Measurements from ENCODE around the gene BSPRY. TPM values are rescaled to one million over a fixed set of nuclear protein-coding genes. Genes with fewer than 3 reads are reported as not detected.

Gene BSPRY
- total RNA-seq, 5 donors from 2014 or later (not counting 1 experiment from before 2014, with no cell fraction given): 0.15 to 0.85 (median 0.26) TPM

DNA sequence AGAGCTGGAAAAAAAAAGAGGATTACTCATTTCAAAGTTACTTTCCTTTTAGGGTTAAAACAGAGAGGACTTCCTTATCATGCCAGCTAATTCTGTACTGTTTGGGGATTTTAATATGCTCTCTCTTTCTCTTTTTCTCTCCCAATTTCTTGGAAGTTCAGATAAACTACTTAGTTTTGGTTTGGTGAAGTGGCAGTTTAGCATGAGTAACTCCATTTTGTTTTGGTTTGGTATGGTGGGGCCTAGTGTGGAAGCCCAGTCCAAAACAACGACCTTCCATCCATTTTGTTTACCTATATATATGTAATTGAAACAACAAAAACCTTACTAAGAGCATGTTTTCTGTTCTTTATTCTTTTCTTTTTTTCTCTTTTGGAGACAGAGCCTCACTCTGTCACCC is 3.7 kb upstream of the BSPRY start:
- no peak overlapping the region for H3K27ac ChIP-seq (ENCODE audit: low read length)
- Mint-ChIP-seq H3K9me3 (no peaks in the 10 kb centered on the region), H3K36me3 (no peaks in the 10 kb centered on the region), H3K27ac (no peak overlapping the region), H3K4me3 (no peak overlapping the region), H3K4me1 (peaks cover 24 to 35% (median 25%) of the 10 kb centered on the region in 3 donors), H3K27me3 (peaks cover 6 to 13% of the 10 kb centered on the region in 2 donors)
- no peaks in the 10 kb centered on the region for H3K36me3 ChIP-seq (ENCODE audit: control insufficient read depth in 2 of 2, extremely low read depth in 1 of 2, insufficient read depth in 1 of 2, low read length in 1 of 2)
- ChIA-PET POLR2A (no interaction called here), CTCF (no interaction called here)
- WGBS (ENCODE audit: insufficient coverage): no CpG with 5 or more reads among the region's 1 CpG
- peaks cover 0 to 24% of the 10 kb centered on the region in 2 experiments for H3K4me1 ChIP-seq (ENCODE audit: control insufficient read depth in 1 of 2, extremely low read depth in 1 of 2, insufficient read depth in 2 of 2, low read length in 2 of 2)
- H3K9me3 ChIP-seq: no peaks in the 10 kb centered on the region
- H3K4me3 ChIP-seq (ENCODE audit: control insufficient read depth in 1 of 2, extremely low read depth in 1 of 2, low read length in 1 of 2): no peak overlapping the region
- DNase-seq (no peak), ATAC-seq (replicated peaks in 1 of 4) (no peak)
- H3K27me3 ChIP-seq (replicated peaks in 1 of 2; ENCODE audit: control insufficient read depth in 2 of 2, extremely low read depth in 1 of 2, insufficient read depth in 2 of 2, low read length in 1 of 2): peaks cover 2 to 15% of the 10 kb centered on the region in 2 experiments

DNA sequence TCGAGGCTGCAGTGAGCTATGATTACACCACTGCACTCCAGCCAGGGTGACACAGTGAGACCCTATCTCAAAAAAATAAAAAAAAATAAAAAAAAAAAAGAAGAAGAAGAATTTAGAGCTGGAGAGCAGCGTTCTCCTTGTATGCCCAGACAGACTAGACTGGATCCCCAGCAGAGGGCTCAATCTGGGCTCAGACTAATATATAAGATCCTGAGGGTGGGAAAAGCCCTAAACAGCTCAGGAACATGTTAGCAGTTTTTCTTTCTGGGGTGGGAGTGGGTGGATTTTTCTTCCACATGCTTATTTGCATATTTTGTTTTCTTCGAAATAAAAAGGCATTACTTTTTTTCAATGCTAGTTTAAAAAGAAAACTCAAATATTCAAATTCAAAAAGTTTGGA is 904 bp upstream of the BSPRY start:
- Histone ChIP-seq H3K36me3 (ENCODE audit: control insufficient read depth in 2 of 2, extremely low read depth in 1 of 2, insufficient read depth in 1 of 2, low read length in 1 of 2) (no peaks in the 10 kb centered on the region), H3K4me3 (ENCODE audit: control insufficient read depth in 1 of 2, extremely low read depth in 1 of 2, low read length in 1 of 2) (no peak overlapping the region), H3K27ac (ENCODE audit: low read length) (no peak overlapping the region), H3K4me1 (ENCODE audit: control insufficient read depth in 1 of 2, extremely low read depth in 1 of 2, insufficient read depth in 2 of 2, low read length in 2 of 2) (peaks cover 0 to 21% of the 10 kb centered on the region in 2 experiments), H3K27me3 (replicated peaks in 1 of 2; ENCODE audit: control insufficient read depth in 2 of 2, extremely low read depth in 1 of 2, insufficient read depth in 2 of 2, low read length in 1 of 2) (peaks cover 2 to 23% of the 10 kb centered on the region in 2 experiments), H3K9me3 (no peaks in the 10 kb centered on the region)
- peaks cover 21 to 34% of the 10 kb centered on the region in 2 donors for H3K27me3 Mint-ChIP-seq
- no peak overlapping the region for H3K27ac Mint-ChIP-seq
- no peaks in the 10 kb centered on the region for H3K9me3 Mint-ChIP-seq
- CTCF ChIA-PET: interaction anchor here in 1 of 2 donors (0.7 to 1.1 kb wide), 2 partner anchors 8 to 125 kb away, joined by 3 to 4 read pairs; partner anchors contain the start of gene WDR31
- DNase-seq: no peak
- peaks cover 18 to 22% (median 20%) of the 10 kb centered on the region in 3 donors for H3K4me1 Mint-ChIP-seq
- no peaks in the 10 kb centered on the region for H3K36me3 Mint-ChIP-seq
- no peak for ATAC-seq (replicated peaks in 1 of 4)
- WGBS (ENCODE audit: insufficient coverage): 100% methylated on average over 1 of the region's 3 CpGs
- peak overlapping the region in 1 of 3 donors; percentile 48 for H3K4me3 Mint-ChIP-seq
- POLR2A ChIA-PET: interaction anchor here (0.6 to 0.9 kb wide), 3 partner anchors 8 to 11 kb away, joined by 3 to 4 read pairs (median 4); partner anchors contain the start of gene WDR31 (in 1 of the 2)

DNA sequence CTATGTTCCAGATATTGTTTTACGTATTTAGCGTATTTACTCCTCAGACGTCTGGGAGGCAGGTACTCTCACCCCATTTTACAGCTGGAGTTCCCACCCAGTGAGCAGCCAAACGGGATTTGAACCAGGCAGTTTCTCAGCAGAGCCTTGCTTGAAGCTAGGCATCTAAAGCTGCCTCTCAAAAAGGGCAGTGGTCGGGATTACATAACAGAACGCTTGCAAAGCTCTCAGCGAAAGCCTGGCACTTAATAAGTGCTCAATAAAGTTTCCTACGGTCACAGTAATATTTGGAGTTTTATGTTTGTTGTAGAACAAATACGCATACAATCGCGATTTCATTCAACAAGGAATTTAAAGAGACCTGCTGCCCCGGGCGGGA is 286 bp upstream of the BSPRY start:
- Histone ChIP-seq H3K27me3 (replicated peaks in 1 of 2; ENCODE audit: control insufficient read depth in 2 of 2, extremely low read depth in 1 of 2, insufficient read depth in 2 of 2, low read length in 1 of 2) (peaks cover 2 to 23% of the 10 kb centered on the region in 2 experiments), H3K9me3 (no peaks in the 10 kb centered on the region), H3K36me3 (ENCODE audit: control insufficient read depth in 2 of 2, extremely low read depth in 1 of 2, insufficient read depth in 1 of 2, low read length in 1 of 2) (no peaks in the 10 kb centered on the region), H3K4me3 (ENCODE audit: control insufficient read depth in 1 of 2, extremely low read depth in 1 of 2, low read length in 1 of 2) (peak overlapping the region in 1 of 2 donors; percentile 79), H3K4me1 (ENCODE audit: control insufficient read depth in 1 of 2, extremely low read depth in 1 of 2, insufficient read depth in 2 of 2, low read length in 2 of 2) (peaks cover 0 to 21% of the 10 kb centered on the region in 2 experiments), H3K27ac (ENCODE audit: low read length) (no peak overlapping the region)
- H3K9me3 Mint-ChIP-seq: no peaks in the 10 kb centered on the region
- ATAC-seq (replicated peaks in 1 of 4) (no peak), DNase-seq (no peak)
- H3K4me3 Mint-ChIP-seq: peak overlapping the region; percentile 66 to 79 (median 75)
- no peaks in the 10 kb centered on the region for H3K36me3 Mint-ChIP-seq
- POLR2A ChIA-PET: interaction anchor here (0.6 to 0.9 kb wide), 3 partner anchors 9 to 68 kb away, joined by 3 to 4 read pairs (median 4); partner anchors contain the start of gene WDR31 (in 1 of the 2)
- H3K27me3 Mint-ChIP-seq: peaks cover 25 to 34% of the 10 kb centered on the region in 2 donors
- H3K4me1 Mint-ChIP-seq: peaks cover 15 to 22% (median 18%) of the 10 kb centered on the region in 3 donors
- CTCF ChIA-PET: interaction anchor here in 1 of 2 donors (1.1 kb wide), 1 partner anchor 9 kb away, joined by 4 read pairs; the partner anchor contains the start of gene WDR31
- no peak overlapping the region for H3K27ac Mint-ChIP-seq
- WGBS (ENCODE audit: insufficient coverage): 44% methylated on average over 11 of the region's 13 CpGs

DNA sequence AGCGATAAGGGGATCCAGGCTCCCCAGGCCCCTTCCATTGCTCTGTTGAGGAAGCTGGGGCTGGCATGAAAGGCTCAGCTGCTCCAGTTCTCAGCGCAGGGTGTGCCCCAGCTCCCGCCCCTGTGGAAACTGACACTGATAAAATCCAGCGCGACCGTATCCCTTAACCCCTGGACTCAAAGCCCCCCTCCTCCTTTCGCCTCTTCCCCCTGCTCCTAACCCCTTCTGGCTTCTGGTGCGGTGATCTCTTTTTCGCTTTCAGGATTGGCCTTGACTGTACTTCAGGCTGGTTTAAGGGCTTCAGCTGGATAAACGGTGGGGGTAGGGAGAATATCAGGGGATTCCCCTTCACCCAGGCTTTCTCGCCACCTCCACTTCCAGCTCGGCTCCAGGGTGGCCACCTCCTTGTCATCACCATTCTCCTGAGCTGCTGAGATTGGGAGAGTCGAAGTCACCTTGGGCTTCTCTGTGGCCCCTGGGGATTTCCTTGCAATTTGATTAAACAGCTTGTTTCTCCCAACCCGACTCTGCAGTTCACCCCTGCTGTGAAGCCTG is 843 bp downstream of the BSPRY start:
- Histone ChIP-seq H3K9me3 (no peaks in the 10 kb centered on the region), H3K4me1 (ENCODE audit: control insufficient read depth in 1 of 2, extremely low read depth in 1 of 2, insufficient read depth in 2 of 2, low read length in 2 of 2) (peaks cover 0 to 21% of the 10 kb centered on the region in 2 experiments), H3K36me3 (ENCODE audit: control insufficient read depth in 2 of 2, extremely low read depth in 1 of 2, insufficient read depth in 1 of 2, low read length in 1 of 2) (no peaks in the 10 kb centered on the region), H3K27ac (ENCODE audit: low read length) (no peak overlapping the region), H3K27me3 (replicated peaks in 1 of 2; ENCODE audit: control insufficient read depth in 2 of 2, extremely low read depth in 1 of 2, insufficient read depth in 2 of 2, low read length in 1 of 2) (peaks cover 2 to 29% of the 10 kb centered on the region in 2 experiments), H3K4me3 (ENCODE audit: control insufficient read depth in 1 of 2, extremely low read depth in 1 of 2, low read length in 1 of 2) (peak overlapping the region; percentile 34 to 79)
- Mint-ChIP-seq H3K36me3 (no peaks in the 10 kb centered on the region), H3K9me3 (no peaks in the 10 kb centered on the region), H3K4me3 (peak overlapping the region; percentile 67 to 76 (median 73)), H3K27me3 (peaks cover 25 to 34% of the 10 kb centered on the region in 2 donors), H3K4me1 (peaks cover 15 to 22% (median 18%) of the 10 kb centered on the region in 3 donors), H3K27ac (no peak overlapping the region)
- DNase-seq (no peak), ATAC-seq (replicated peaks in 1 of 4) (peak in 1 of 4 experiments; percentile 17)
- POLR2A ChIA-PET: interaction anchor here (0.6 to 0.7 kb wide), 4 partner anchors 14 to 126 kb away, joined by 3 to 7 read pairs (median 3); no protein-coding TSS in a partner anchor
- CTCF ChIA-PET: interaction anchor here (0.6 to 0.7 kb wide), 2 partner anchors 93 to 126 kb away, joined by 4 read pairs; no protein-coding TSS in a partner anchor
- 12% methylated on average over 4 of the region's 14 CpGs for WGBS (ENCODE audit: insufficient coverage)

DNA sequence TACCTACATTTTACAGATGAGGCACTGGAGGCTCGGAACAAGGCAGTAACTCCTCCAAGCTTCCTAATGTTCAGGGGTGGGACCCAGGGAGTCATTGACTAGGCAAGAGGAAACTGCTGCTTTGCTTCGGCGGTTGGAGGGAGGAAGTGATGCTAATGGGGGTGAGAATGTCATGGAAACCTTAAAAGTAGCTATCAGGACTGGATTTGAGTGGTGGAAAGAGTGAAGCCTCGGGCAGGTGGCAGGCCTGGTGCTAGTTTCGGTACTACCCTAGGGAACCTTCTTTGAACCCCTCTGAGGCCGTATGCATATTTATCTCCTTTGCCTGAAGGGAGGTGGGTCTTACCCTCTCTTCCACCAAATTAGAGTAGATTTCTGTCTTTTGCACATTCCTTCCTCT is 1.6 kb downstream of the BSPRY start:
- Mint-ChIP-seq H3K27me3 (peaks cover 25 to 35% of the 10 kb centered on the region in 2 donors), H3K4me1 (peaks cover 15 to 22% (median 18%) of the 10 kb centered on the region in 3 donors), H3K27ac (peak overlapping the region in 1 of 2 donors; percentile 19), H3K4me3 (peak overlapping the region; percentile 13 to 76 (median 73)), H3K36me3 (no peaks in the 10 kb centered on the region), H3K9me3 (no peaks in the 10 kb centered on the region)
- peak in 1 of 4 experiments; percentile 45 for ATAC-seq (replicated peaks in 1 of 4)
- Histone ChIP-seq H3K27me3 (replicated peaks in 1 of 2; ENCODE audit: control insufficient read depth in 2 of 2, extremely low read depth in 1 of 2, insufficient read depth in 2 of 2, low read length in 1 of 2) (peaks cover 2 to 29% of the 10 kb centered on the region in 2 experiments), H3K36me3 (ENCODE audit: control insufficient read depth in 2 of 2, extremely low read depth in 1 of 2, insufficient read depth in 1 of 2, low read length in 1 of 2) (no peaks in the 10 kb centered on the region), H3K9me3 (no peaks in the 10 kb centered on the region), H3K4me3 (ENCODE audit: control insufficient read depth in 1 of 2, extremely low read depth in 1 of 2, low read length in 1 of 2) (no peak overlapping the region), H3K27ac (ENCODE audit: low read length) (no peak overlapping the region), H3K4me1 (ENCODE audit: control insufficient read depth in 1 of 2, extremely low read depth in 1 of 2, insufficient read depth in 2 of 2, low read length in 2 of 2) (peaks cover 0 to 21% of the 10 kb centered on the region in 2 experiments)
- 0% methylated on average over 3 of the region's 6 CpGs for WGBS (ENCODE audit: insufficient coverage)
- CTCF ChIA-PET: interaction anchor here in 1 of 2 donors (0.5 kb wide), 1 partner anchor 1254 kb away, joined by 4 read pairs; no protein-coding TSS in a partner anchor
- DNase-seq: peak in 5 of 35 experiments; percentile 8 to 48 (median 20)
- POLR2A ChIA-PET: no interaction called here

DNA sequence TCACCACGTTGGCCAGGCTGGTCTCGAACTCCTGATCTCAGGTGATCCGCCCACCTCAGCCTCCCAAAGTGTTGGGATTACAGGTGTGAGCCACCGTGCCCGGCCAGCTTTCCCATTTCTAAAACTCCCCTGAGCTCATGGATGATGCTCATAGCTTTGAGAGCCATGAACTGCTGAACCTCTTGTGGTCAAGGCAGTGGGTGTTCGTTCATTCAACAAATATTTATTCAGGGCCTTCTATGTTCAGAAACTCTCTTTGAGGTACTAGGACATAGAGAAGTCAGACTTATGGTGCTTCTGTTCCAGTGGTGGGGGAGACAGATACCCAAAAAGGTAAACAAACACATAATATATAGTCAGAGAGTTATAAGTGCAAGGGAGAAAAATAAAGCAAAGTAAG is 2.7 kb downstream of the BSPRY start:
- H3K36me3 ChIP-seq (ENCODE audit: control insufficient read depth in 2 of 2, extremely low read depth in 1 of 2, insufficient read depth in 1 of 2, low read length in 1 of 2): no peaks in the 10 kb centered on the region
- Mint-ChIP-seq H3K4me3 (no peak overlapping the region), H3K27ac (peak overlapping the region in 1 of 2 donors; percentile 29), H3K27me3 (peaks cover 25 to 35% of the 10 kb centered on the region in 2 donors), H3K36me3 (no peaks in the 10 kb centered on the region), H3K4me1 (peaks cover 15 to 22% (median 18%) of the 10 kb centered on the region in 3 donors), H3K9me3 (no peaks in the 10 kb centered on the region)
- 100% methylated on average over 1 of the region's 6 CpGs for WGBS (ENCODE audit: insufficient coverage)
- no peak overlapping the region for H3K4me3 ChIP-seq (ENCODE audit: control insufficient read depth in 1 of 2, extremely low read depth in 1 of 2, low read length in 1 of 2)
- ChIA-PET CTCF (no interaction called here), POLR2A (interaction anchor here in 1 of 2 donors (0.5 kb wide), 1 partner anchor 527 kb away, joined by 4 read pairs; no protein-coding TSS in a partner anchor)
- ATAC-seq (replicated peaks in 1 of 4) (no peak), DNase-seq (no peak)
- no peaks in the 10 kb centered on the region for H3K9me3 ChIP-seq
- peaks cover 0 to 21% of the 10 kb centered on the region in 2 experiments for H3K4me1 ChIP-seq (ENCODE audit: control insufficient read depth in 1 of 2, extremely low read depth in 1 of 2, insufficient read depth in 2 of 2, low read length in 2 of 2)
- no peak overlapping the region for H3K27ac ChIP-seq (ENCODE audit: low read length)
- peaks cover 2 to 29% of the 10 kb centered on the region in 2 experiments for H3K27me3 ChIP-seq (replicated peaks in 1 of 2; ENCODE audit: control insufficient read depth in 2 of 2, extremely low read depth in 1 of 2, insufficient read depth in 2 of 2, low read length in 1 of 2)

All from T-cell (primary cell).